IMR-90 (cell line): ENCODE data around the gene NT5C1B. TPM values are rescaled to one million over a fixed set of nuclear protein-coding genes. Genes with fewer than 3 reads are reported as not detected.

ENCODE experiments used
- ATAC-seq: fragments of 200-7000 bp; cut with Tn5 transposase; 2 replicates; pipeline ENCODE4 v1.9.1; 2020; ENCODE audit warnings: low read depth, mild to moderate bottlenecking, moderate library complexity
- BruUV-seq: library from RNA; stranded (reverse); fragments of 400-500 nt; replicated peaks from 2 replicates; lab custom pipeline; 2021; lab: Mats Ljungman, UMichigan
- CTCF ChIA-PET: fragments of 300-600 bp; formaldehyde crosslinking; extraction: SDS; loops from one replicate; lab custom pipeline; 2021; ENCODE audit warnings: antibody characterized with exemption; lab: Yijun Ruan, JAX
- POLR2A ChIA-PET: fragments of 300-600 bp; sonication (Branson Sonifier 250); formaldehyde crosslinking; loops from one replicate; lab custom pipeline; 2022; ENCODE audit warnings: antibody characterized with exemption; ENCODE audit not compliant: unreplicated experiment; lab: Charles Lee
- DNase-seq: peaks from one replicate; pipeline ENCODE4 v3.0.0; 2013
- H2AFZ ChIP-seq: replicated peaks from 2 replicates; pipeline ENCODE3; 2013; ENCODE audit warnings: low read length, mild to moderate bottlenecking; ENCODE audit not compliant: poor library complexity
- H2AK5ac ChIP-seq: 2 replicates; pipeline ENCODE4 v1.6.1; 2013; ENCODE audit warnings: low read depth, low read length, inconsistent platforms
- H2AK9ac ChIP-seq: replicated peaks from 2 replicates; pipeline ENCODE3; 2013; ENCODE audit warnings: mild to moderate bottlenecking, low read depth, low read length, moderate library complexity; ENCODE audit not compliant: poor library complexity
- H2BK120ac ChIP-seq: 2 replicates; pipeline ENCODE4 v1.6.1; 2013; ENCODE audit warnings: low read depth, low read length, inconsistent platforms
- H2BK15ac ChIP-seq: 3 replicates; pipeline ENCODE4 v1.6.1; 2013; ENCODE audit warnings: low read depth, low read length, inconsistent platforms
- H2BK20ac ChIP-seq: 2 replicates; pipeline ENCODE4 v1.6.1; 2013; ENCODE audit warnings: low read depth, mild to moderate bottlenecking, inconsistent platforms, low read length, moderate library complexity
- H2BK5ac ChIP-seq: 2 replicates; pipeline ENCODE4 v1.6.1; 2013; ENCODE audit warnings: mild to moderate bottlenecking, low read depth, low read length, inconsistent platforms; ENCODE audit not compliant: poor library complexity, severe bottlenecking
- H3K14ac ChIP-seq: replicated peaks from 2 replicates; pipeline ENCODE4 v1.6.1; 2013; ENCODE audit warnings: low read depth, low read length, inconsistent platforms
- H3K18ac ChIP-seq: 2 replicates; pipeline ENCODE4 v1.6.1; 2013; ENCODE audit warnings: low read depth, low read length, control low read depth
- H3K23ac ChIP-seq: 2 replicates; pipeline ENCODE4 v1.6.1; 2013; ENCODE audit warnings: low read depth, low read length, inconsistent platforms
- H3K27ac ChIP-seq: 2 replicates; pipeline ENCODE4 v1.5.1; 2013; ENCODE audit warnings: mild to moderate bottlenecking, control low read depth, low read length; ENCODE audit not compliant: insufficient read depth
- H3K27me3 ChIP-seq: 2 replicates; pipeline ENCODE4 v1.6.1; 2013; ENCODE audit warnings: low read length; ENCODE audit not compliant: control insufficient read depth, insufficient read depth
- H3K36me3 ChIP-seq: 2 replicates; pipeline ENCODE4 v1.6.1; 2013; ENCODE audit warnings: low read length, mixed read lengths; ENCODE audit not compliant: control insufficient read depth, insufficient read depth
- H3K4ac ChIP-seq: 2 replicates; pipeline ENCODE4 v1.6.1; 2013; ENCODE audit warnings: low read depth, low read length, inconsistent platforms
- H3K4me1 ChIP-seq: 2 replicates; pipeline ENCODE4 v1.6.1; 2013; ENCODE audit warnings: low read length, mixed read lengths; ENCODE audit not compliant: control insufficient read depth, insufficient read depth
- H3K4me2 ChIP-seq: 2 replicates; pipeline ENCODE4 v1.6.1; 2013; ENCODE audit warnings: low read depth, mild to moderate bottlenecking, control low read depth, low read length, moderate library complexity
- H3K4me3 ChIP-seq: 2 replicates; pipeline ENCODE4 v1.5.1; 2013; ENCODE audit warnings: low read depth, mild to moderate bottlenecking, control low read depth, low read length, moderate library complexity; ENCODE audit not compliant: insufficient read depth
- H3K56ac ChIP-seq: 2 replicates; pipeline ENCODE4 v1.6.1; 2013; ENCODE audit warnings: low read length, inconsistent platforms; ENCODE audit not compliant: insufficient read depth; ENCODE audit errors: extremely low read depth
- H3K79me1 ChIP-seq, 2 experiments: 2 replicates each; pipeline ENCODE4 v1.6.1; 2013; ENCODE audit warnings: low read length in 2 of 2, inconsistent platforms in 1 of 2, low read depth in 1 of 2
- H3K9ac ChIP-seq: 2 replicates; pipeline ENCODE4 v1.6.1; 2013; ENCODE audit warnings: low read depth, low read length, control low read depth
- H3K9me1 ChIP-seq: 2 replicates; pipeline ENCODE4 v1.6.1; 2013; ENCODE audit warnings: low read length, inconsistent platforms; ENCODE audit not compliant: insufficient read depth
- H3K9me3 ChIP-seq: 2 replicates; pipeline ENCODE4 v1.6.1; 2013; ENCODE audit warnings: low read length; ENCODE audit not compliant: control insufficient read depth, insufficient read depth
- H4K20me1 ChIP-seq: 2 replicates; pipeline ENCODE4 v1.6.1; 2013; ENCODE audit warnings: low read length, inconsistent platforms; ENCODE audit not compliant: insufficient read depth
- H4K5ac ChIP-seq: 2 replicates; pipeline ENCODE4 v1.6.1; 2013; ENCODE audit warnings: mild to moderate bottlenecking, low read depth, low read length, control low read depth
- H4K8ac ChIP-seq, 2 experiments: 2 replicates each; pipeline ENCODE4 v1.6.1; 2013; ENCODE audit warnings: low read depth in 2 of 2, low read length in 2 of 2, control low read depth in 1 of 2, inconsistent platforms in 1 of 2
- H4K91ac ChIP-seq: 2 replicates; pipeline ENCODE4 v1.6.1; 2013; ENCODE audit warnings: low read depth, low read length, inconsistent platforms; ENCODE audit not compliant: insufficient read depth
- CTCF ChIP-seq: conservative IDR thresholded peaks from 2 replicates; pipeline ENCODE4 v1.5.1; 2012; ENCODE audit warnings: mild to moderate bottlenecking, low read depth, low read length, improper control_type of control experiment
- WGBS, 2 experiments: methylation state at CpG; one replicate each; pipeline versions ENCODE4 v1.1.5 to v1.1.7; 2013; ENCODE audit warnings: missing lambda C conversion rate in 2 of 2; ENCODE audit not compliant: insufficient read length in 1 of 2; ENCODE audit errors: extremely low coverage in 2 of 2; 5-methylcytosine and 5-hydroxymethylcytosine counted together
- dilution Hi-C: fragments of 300-500 bp; cut with HindIII; formaldehyde crosslinking; loops from one replicate; pipeline ENCODE4 v1.14.3; 2018; ENCODE audit warnings: low sequenced_read_pairs; ENCODE audit not compliant: unreplicated experiment
- in situ Hi-C: fragments of 300-500 bp; cut with MboI; formaldehyde crosslinking; loops from 3 replicates; pipeline ENCODE4 v1.14.3; 2019; ENCODE audit warnings: low sequenced_read_pairs, inconsistent platforms, mixed read lengths
- intact Hi-C: fragments of 100-400 bp; cut with micrococcal nuclease; formaldehyde crosslinking; loops from 2 replicates; pipeline ENCODE4 v1.10.0; 2022
- polyA plus RNA-seq, 3 experiments: library from polyadenylated mRNA; depleted of rRNA; stranded (reverse); fragments of >200 nt; gene quantifications; 2 replicates each; pipeline ENCODE4 v1.2.3, GENCODE V29; 2012; ENCODE audit warnings: low replicate concordance in 1 of 3
- total RNA-seq: library from RNA; depleted of rRNA; stranded (reverse); fragments of >200 nt; gene quantifications from 2 replicates; pipeline ENCODE4 v1.2.3, GENCODE V29; 2012

NT5C1B gene
- total and polyA plus RNA-seq, 2 of the 4 experiments (the other 2 are of a cell fraction), result not detected

DNA sequence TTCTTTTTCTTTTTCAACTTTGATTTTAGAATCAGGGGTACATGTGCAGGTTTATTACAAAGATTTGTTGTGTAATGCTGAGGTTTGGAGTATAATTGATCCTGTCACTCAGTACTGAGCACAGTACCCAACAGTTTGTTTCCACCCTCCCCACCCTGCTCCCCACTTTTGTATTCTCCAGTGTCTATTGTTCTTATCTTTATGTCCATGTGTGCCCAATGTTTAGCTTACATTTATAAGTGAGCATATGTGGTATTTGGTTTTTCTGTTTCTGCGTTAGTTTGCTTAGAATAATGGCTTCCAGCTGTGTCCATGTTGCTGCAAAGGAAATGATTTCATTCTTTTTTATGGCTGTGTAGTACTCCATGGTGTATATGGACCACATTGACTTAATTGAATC, 72.0 kb downstream of the NT5C1B start:
- no TSS peak for BruUV-seq
- WGBS, 2 experiments, result no CpG with 5 or more reads among the region's 1 CpG
- intact Hi-C loops, result loop anchor here (5.0 kb wide), 1 partner anchor 130 kb away; no protein-coding TSS in a partner anchor

More for the DNA sequence above, 72.0 kb downstream of the NT5C1B start:
- H2AK5ac ChIP-seq, result peak overlapping the region; percentile 73; the same call in 1 of the 2 replicates
- no peak overlapping the region for H4K5ac ChIP-seq
- H4K91ac ChIP-seq, result peak overlapping the region; percentile 91
- H3K36me3 ChIP-seq, result no peaks in the 10 kb centered on the region
- no peak overlapping the region for H3K23ac ChIP-seq
- H2AK9ac ChIP-seq, result no peak overlapping the region
- H2AFZ ChIP-seq, result no peak overlapping the region
- POLR2A ChIA-PET, result no interaction called here
- H3K27me3 ChIP-seq, result no peaks in the 10 kb centered on the region
- H2BK20ac ChIP-seq, result peak overlapping the region; percentile 99
- H4K8ac ChIP-seq, result peak overlapping the region in 1 of 2 experiments; percentile 65; a peak in 2 of 4 replicates
- H4K20me1 ChIP-seq, result no peaks in the 10 kb centered on the region
- no peak overlapping the region for H3K4me2 ChIP-seq
- H3K4me1 ChIP-seq, result peaks cover 33% of the 10 kb centered on the region
- no peaks in the 10 kb centered on the region for H3K9me3 ChIP-seq
- peak overlapping the region; percentile 96; the same call in 1 of the 2 replicates for H3K4ac ChIP-seq
- no peaks in the 10 kb centered on the region for H3K79me1 ChIP-seq
- DNase-seq, result no peak
- peak overlapping the region; percentile 82 for H3K18ac ChIP-seq
- H3K9me1 ChIP-seq, result peaks cover 23% of the 10 kb centered on the region
- no peak overlapping the region for H3K9ac ChIP-seq
- peak overlapping the region; percentile 98 for H2BK120ac ChIP-seq
- CTCF ChIA-PET, result interaction anchor here (0.6 to 1.9 kb wide), 3 partner anchors 9 to 1187 kb away, joined by 3 to 4 read pairs (median 3); no protein-coding TSS in a partner anchor
- in situ Hi-C loops, result loop anchor here (25.0 kb wide), 1 partner anchor 1145 kb away; no protein-coding TSS in a partner anchor
- dilution Hi-C loops, result no loop called here
- H3K56ac ChIP-seq, result no peak overlapping the region
- H2BK15ac ChIP-seq, result peak overlapping the region; percentile 71; the same call in 2 of the 3 replicates
- H3K4me3 ChIP-seq, result no peak overlapping the region
- ATAC-seq, result no peak
- TF ChIP-seq CTCF, result no peak
- H3K27ac ChIP-seq, result no peak overlapping the region
- no peak overlapping the region for H2BK5ac ChIP-seq
- H3K14ac ChIP-seq, result 0 out of 2 replicates have a peak overlapping the region, but pooled peaks have one; percentile 22
